HEK293 (cell line): ENCODE results near the gene COL17A1.
A peak's percentile ranks its signal among the peaks of the same experiment; 100 is the strongest.

ENCODE experiments used
- CTCF ChIA-PET: fragments of 350-600 bp; formaldehyde crosslinking; extraction: SDS; loops from one replicate; lab custom pipeline; 2021; ENCODE audit warnings: antibody characterized with exemption; lab: Yijun Ruan, JAX
- POLR2A ChIA-PET: fragments of 300-600 bp; formaldehyde crosslinking; extraction: SDS; loops from one replicate; lab custom pipeline; 2020; ENCODE audit warnings: antibody characterized with exemption, inconsistent platforms; lab: Yijun Ruan, JAX
- H3K27ac ChIP-seq: fragments of 200-500 bp; sonication (Bioruptor generic); 2 replicates; pipeline ENCODE4 v1.5.1; 2014; ENCODE audit warnings: low read depth, low read length, control low read depth, inconsistent platforms; ENCODE audit errors: extremely low read depth
- H3K36me3 ChIP-seq, 2 experiments: fragments of 200-500 bp in 1 of 2; sonication (Bioruptor generic) in 1 of 2; 1 replicate in 1 of 2; 2 replicates in 1 of 2; pipeline ENCODE4 v1.5.1; 2014 to 2017; ENCODE audit warnings: inconsistent platforms in 2 of 2, low read length in 2 of 2; ENCODE audit not compliant: control insufficient read depth in 2 of 2, insufficient read depth in 1 of 2
- H3K4me1 ChIP-seq: fragments of 200-500 bp; sonication (Bioruptor generic); 2 replicates; pipeline ENCODE4 v1.5.1; 2014; ENCODE audit warnings: mild to moderate bottlenecking, low read length, inconsistent platforms; ENCODE audit not compliant: control insufficient read depth, insufficient read depth
- H3K4me3 ChIP-seq: 2 replicates; pipeline ENCODE4 v1.5.1; 2011; ENCODE audit warnings: low read depth, mild to moderate bottlenecking, control low read depth, low read length, moderate library complexity
- H3K9me3 ChIP-seq: fragments of 200-500 bp; sonication (Bioruptor generic); 2 replicates; pipeline ENCODE4 v1.5.1; 2014; ENCODE audit warnings: low read depth, low read length, inconsistent platforms; ENCODE audit not compliant: control insufficient read depth, insufficient read depth
- ELK4 ChIP-seq: IDR thresholded peaks from 2 replicates; pipeline ENCODE4 v1.6.1; 2011; ENCODE audit warnings: mild to moderate bottlenecking, low read depth, low read length, borderline replicate concordance
- PRDM4 ChIP-seq: fragments of 450-650 bp; formaldehyde crosslinking; IDR thresholded peaks from 2 replicates; pipeline ENCODE4 v1.5.1; 2017; ENCODE audit warnings: missing biosample characterization, missing genetic modification characterization
- YY1 ChIP-seq: fragments of 450-650 bp; formaldehyde crosslinking; IDR thresholded peaks from 2 replicates; pipeline ENCODE4 v1.5.1; 2018; ENCODE audit warnings: missing biosample characterization, missing genetic modification characterization
- ZBTB11 ChIP-seq: fragments of 450-650 bp; formaldehyde crosslinking; conservative IDR thresholded peaks from 2 replicates; pipeline ENCODE4 v1.5.1; 2016; ENCODE audit warnings: low read depth, missing biosample characterization, missing genetic modification characterization
- ZBTB8A ChIP-seq: fragments of 450-650 bp; formaldehyde crosslinking; IDR thresholded peaks from 2 replicates; pipeline ENCODE4 v1.5.1; 2016; ENCODE audit warnings: missing biosample characterization, missing genetic modification characterization
- ZIC2 ChIP-seq: fragments of 450-650 bp; formaldehyde crosslinking; IDR thresholded peaks from 2 replicates; pipeline ENCODE4 v1.5.1; 2016; ENCODE audit warnings: missing biosample characterization, missing genetic modification characterization
- ZNF132 ChIP-seq: fragments of 450-650 bp; formaldehyde crosslinking; IDR thresholded peaks from 2 replicates; pipeline ENCODE4 v1.5.1; 2017; ENCODE audit warnings: missing biosample characterization, missing genetic modification characterization, borderline replicate concordance
- ZNF335 ChIP-seq: fragments of 450-650 bp; formaldehyde crosslinking; conservative IDR thresholded peaks from 2 replicates; pipeline ENCODE4 v1.5.1; 2016; ENCODE audit warnings: missing biosample characterization, missing genetic modification characterization
- ZNF398 ChIP-seq: fragments of 450-650 bp; formaldehyde crosslinking; IDR thresholded peaks from 2 replicates; pipeline ENCODE4 v1.5.1; 2017; ENCODE audit warnings: missing biosample characterization, missing genetic modification characterization
- ZNF426 ChIP-seq: fragments of 450-650 bp; formaldehyde crosslinking; IDR thresholded peaks from 2 replicates; pipeline ENCODE4 v1.5.1; 2017; ENCODE audit warnings: missing biosample characterization, missing genetic modification characterization, mild to moderate bottlenecking, inconsistent platforms, moderate library complexity
- ZNF48 ChIP-seq: fragments of 450-650 bp; formaldehyde crosslinking; IDR thresholded peaks from 2 replicates; pipeline ENCODE4 v1.5.1; 2016; ENCODE audit warnings: missing biosample characterization, missing genetic modification characterization
- ZNF529 ChIP-seq: fragments of 450-650 bp; formaldehyde crosslinking; IDR thresholded peaks from 2 replicates; pipeline ENCODE4 v1.5.1; 2017; ENCODE audit warnings: missing genetic modification characterization, missing biosample characterization; ENCODE audit not compliant: insufficient replicate concordance
- ZNF585B ChIP-seq: fragments of 450-650 bp; formaldehyde crosslinking; IDR thresholded peaks from 2 replicates; pipeline ENCODE4 v1.5.1; 2016; ENCODE audit warnings: missing biosample characterization, missing genetic modification characterization
- ZNF600 ChIP-seq: fragments of 450-650 bp; formaldehyde crosslinking; IDR thresholded peaks from 2 replicates; pipeline ENCODE4 v1.5.1; 2016; ENCODE audit warnings: missing biosample characterization, missing genetic modification characterization
- ZNF843 ChIP-seq: fragments of 450-650 bp; formaldehyde crosslinking; IDR thresholded peaks from 2 replicates; pipeline ENCODE4 v1.5.1; 2016; ENCODE audit warnings: missing biosample characterization, missing genetic modification characterization
- TF ChIP-seq, protein P1 (sequence below): fragments of 450-650 bp; formaldehyde crosslinking; IDR thresholded peaks from 2 replicates; pipeline ENCODE4 v1.5.1; 2016; ENCODE audit warnings: missing biosample characterization, missing genetic modification characterization
- TF ChIP-seq, protein P2 (sequence below): fragments of 450-650 bp; formaldehyde crosslinking; IDR thresholded peaks from 2 replicates; pipeline ENCODE4 v1.5.1; 2016; ENCODE audit warnings: missing biosample characterization, missing genetic modification characterization

The COL17A1 gene

DNA sequence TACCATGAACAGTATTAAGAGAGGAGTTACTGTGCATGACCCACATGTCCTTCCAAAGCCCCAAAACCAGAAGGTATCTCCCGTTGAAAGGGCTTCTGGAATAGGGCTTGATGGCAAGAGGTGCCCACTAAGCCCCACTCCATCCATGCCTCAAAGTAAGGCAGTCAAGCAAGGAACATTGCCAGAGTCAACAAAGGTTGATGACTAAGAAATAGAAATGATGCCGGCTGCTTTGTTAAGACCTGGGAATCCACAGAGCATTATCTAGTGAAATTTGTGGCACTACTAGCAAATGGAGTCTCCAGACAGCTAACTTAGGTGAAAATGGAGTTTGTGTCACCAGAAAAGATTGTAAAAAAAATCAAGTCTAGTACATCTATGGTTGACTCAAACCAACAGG, 42.5 kb upstream of the COL17A1 start:
- Histone ChIP-seq H3K9me3 (no peaks in the 10 kb centered on the region), H3K36me3 (peaks cover 5 to 8% of the 10 kb centered on the region in 2 experiments; a peak in 2 of 3 replicates)

GRCh38 chr10:104127411-104127810, 41.7 kb upstream of the COL17A1 start:
- no peak overlapping the region for H3K27ac ChIP-seq
- no peaks in the 10 kb centered on the region for H3K9me3 ChIP-seq
- peaks cover 5 to 8% of the 10 kb centered on the region in 2 experiments; a peak in 2 of 3 replicates for H3K36me3 ChIP-seq
- ChIA-PET POLR2A (no interaction called here), CTCF (interaction anchor here (0.7 to 1.3 kb wide), 5 partner anchors 13 to 1343 kb away, joined by 3 to 4 read pairs (median 3); no protein-coding TSS in a partner anchor)
- H3K4me1 ChIP-seq, result peaks cover 4% of the 10 kb centered on the region; the same call in 1 of the 2 replicates
- no peak overlapping the region for H3K4me3 ChIP-seq
- TF ChIP-seq ZNF132 (tag by site-specific recombination) (no peak), ZBTB11 (tag by site-specific recombination) (no peak), PRDM4 (tag by site-specific recombination) (no peak), YY1 (tag by site-specific recombination) (no peak), ZNF600 (tag by site-specific recombination) (no peak), ZNF529 (tag by site-specific recombination) (no peak), ZNF426 (tag by site-specific recombination) (no peak), ZNF398 (tag by site-specific recombination) (no peak), ZIC2 (tag by site-specific recombination) (peak; percentile 41; the same call in 1 of the 2 replicates), ZNF335 (tag by site-specific recombination) (peak; percentile 18; the same call in 1 of the 2 replicates), ZNF48 (no peak), ZNF843 (tag by site-specific recombination) (no peak), ZNF585B (peak; percentile 15; the same call in 1 of the 2 replicates)
- TF ChIP-seq, protein P1, sequence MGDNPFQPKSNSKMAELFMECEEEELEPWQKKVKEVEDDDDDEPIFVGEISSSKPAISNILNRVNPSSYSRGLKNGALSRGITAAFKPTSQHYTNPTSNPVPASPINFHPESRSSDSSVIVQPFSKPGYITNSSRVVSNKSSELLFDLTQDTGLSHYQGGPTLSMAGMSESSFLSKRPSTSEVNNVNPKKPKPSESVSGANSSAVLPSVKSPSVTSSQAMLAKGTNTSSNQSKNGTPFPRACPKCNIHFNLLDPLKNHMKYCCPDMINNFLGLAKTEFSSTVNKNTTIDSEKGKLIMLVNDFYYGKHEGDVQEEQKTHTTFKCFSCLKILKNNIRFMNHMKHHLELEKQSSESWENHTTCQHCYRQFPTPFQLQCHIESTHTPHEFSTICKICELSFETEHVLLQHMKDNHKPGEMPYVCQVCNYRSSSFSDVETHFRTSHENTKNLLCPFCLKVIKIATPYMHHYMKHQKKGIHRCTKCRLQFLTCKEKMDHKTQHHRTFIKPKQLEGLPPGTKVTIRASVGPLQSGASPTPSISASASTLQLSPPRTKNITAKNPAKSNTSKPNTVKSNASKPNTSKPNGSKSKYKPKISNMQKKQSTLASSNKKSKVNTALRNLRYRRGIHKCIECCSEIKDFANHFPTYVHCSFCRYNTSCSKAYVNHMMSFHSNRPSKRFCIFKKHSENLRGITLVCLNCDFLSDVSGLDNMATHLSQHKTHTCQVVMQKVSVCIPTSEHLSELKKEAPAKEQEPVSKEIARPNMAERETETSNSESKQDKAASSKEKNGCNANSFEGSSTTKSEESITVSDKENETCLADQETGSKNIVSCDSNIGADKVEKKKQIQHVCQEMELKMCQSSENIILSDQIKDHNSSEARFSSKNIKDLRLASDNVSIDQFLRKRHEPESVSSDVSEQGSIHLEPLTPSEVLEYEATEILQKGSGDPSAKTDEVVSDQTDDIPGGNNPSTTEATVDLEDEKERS (tag by site-specific recombination), result no peak
- TF ChIP-seq, protein P2, sequence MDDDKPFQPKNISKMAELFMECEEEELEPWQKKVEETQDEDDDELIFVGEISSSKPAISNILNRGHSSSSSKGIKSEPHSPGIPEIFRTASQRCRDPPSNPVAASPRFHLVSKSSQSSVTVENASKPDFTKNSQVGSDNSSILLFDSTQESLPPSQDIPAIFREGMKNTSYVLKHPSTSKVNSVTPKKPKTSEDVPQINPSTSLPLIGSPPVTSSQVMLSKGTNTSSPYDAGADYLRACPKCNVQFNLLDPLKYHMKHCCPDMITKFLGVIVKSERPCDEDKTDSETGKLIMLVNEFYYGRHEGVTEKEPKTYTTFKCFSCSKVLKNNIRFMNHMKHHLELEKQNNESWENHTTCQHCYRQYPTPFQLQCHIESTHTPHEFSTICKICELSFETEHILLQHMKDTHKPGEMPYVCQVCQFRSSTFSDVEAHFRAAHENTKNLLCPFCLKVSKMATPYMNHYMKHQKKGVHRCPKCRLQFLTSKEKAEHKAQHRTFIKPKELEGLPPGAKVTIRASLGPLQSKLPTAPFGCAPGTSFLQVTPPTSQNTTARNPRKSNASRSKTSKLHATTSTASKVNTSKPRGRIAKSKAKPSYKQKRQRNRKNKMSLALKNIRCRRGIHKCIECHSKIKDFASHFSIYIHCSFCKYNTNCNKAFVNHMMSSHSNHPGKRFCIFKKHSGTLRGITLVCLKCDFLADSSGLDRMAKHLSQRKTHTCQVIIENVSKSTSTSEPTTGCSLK (tag by site-specific recombination), result no peak

More for the DNA sequence above, 42.5 kb upstream of the COL17A1 start:
- ChIA-PET CTCF (interaction anchor here (0.6 to 1.0 kb wide), 3 partner anchors 12 to 189 kb away, joined by 3 read pairs; no protein-coding TSS in a partner anchor), POLR2A (no interaction called here)
- Histone ChIP-seq H3K4me3 (no peak overlapping the region), H3K27ac (no peak overlapping the region), H3K4me1 (peaks cover 1% of the 10 kb centered on the region; the same call in 1 of the 2 replicates)
- TF ChIP-seq ELK4 (no peak), ZBTB8A (tag by site-specific recombination) (0 out of 2 replicates have a peak, but pooled peaks have one; percentile 35)
